Measurements from ENCODE around the gene NKX1-1. TPM values are rescaled to one million over a fixed set of nuclear protein-coding genes. Genes with fewer than 3 reads are reported as not detected.

Gene NKX1-1
- total and polyA plus RNA-seq, 9 of the 15 experiments (the other 6 are each of a cell fraction or from before 2014, with no cell fraction given) = not detected

DNA sequence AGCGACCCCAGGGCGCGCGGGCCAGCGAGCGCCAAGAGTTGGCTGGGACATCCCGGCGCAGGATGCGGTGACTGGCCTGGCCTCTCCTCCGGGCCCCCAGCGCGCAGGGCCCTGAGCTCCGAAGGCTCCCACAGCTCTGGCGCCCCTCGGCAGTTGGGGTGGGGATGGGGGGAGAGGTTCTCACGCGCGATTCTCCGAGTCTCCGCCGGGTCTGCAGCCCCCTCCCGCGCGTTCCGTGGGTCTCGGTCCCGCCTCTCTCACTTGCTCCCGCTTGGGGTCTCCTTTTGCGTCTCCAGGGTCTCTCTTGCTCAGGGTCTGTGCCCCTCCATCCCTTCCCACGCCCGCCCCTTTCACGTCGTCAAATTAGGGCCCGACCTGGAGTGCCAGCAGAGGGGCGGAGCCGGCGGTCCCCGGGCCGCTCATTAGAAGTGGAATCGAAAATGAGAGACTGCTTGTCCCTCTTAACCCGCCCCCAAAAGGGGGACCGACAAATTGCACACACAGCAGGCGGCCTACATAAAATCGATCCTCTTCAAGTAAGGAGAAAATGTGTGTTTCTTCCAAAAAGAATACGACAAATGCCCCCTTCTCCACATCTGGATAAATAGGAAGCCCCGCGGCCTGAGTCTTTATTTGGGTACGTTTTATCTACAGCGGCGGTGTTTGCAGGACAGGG is 877 bp upstream of the NKX1-1 start:
- no TSS peak for BruUV-seq (replicated peaks)
- in situ Hi-C loops (cut with MboI) (no loop called here), intact Hi-C loops (cut with micrococcal nuclease) (no loop called here)
- Histone ChIP-seq H3K79me2 (ENCODE audit: control insufficient read depth, insufficient read depth, low read length) (no peaks in the 10 kb centered on the region), H3K36me3 (ENCODE audit: control insufficient read depth, insufficient read depth, low read length) (no peaks in the 10 kb centered on the region), H3K27ac (ENCODE audit: extremely low read depth, low read depth, low read length) (no peak overlapping the region), H3K9me3 (replicated peaks; ENCODE audit: control insufficient read depth, insufficient read depth, low read depth, low read length) (no peaks in the 10 kb centered on the region; the same call in 1 of the 2 replicates), H2AFZ (ENCODE audit: low read depth, low read length) (no peak overlapping the region), H3K9ac (ENCODE audit: insufficient read depth in 1 of 2, low read depth in 2 of 2, low read length in 2 of 2) (no peak overlapping the region), H3K4me2 (ENCODE audit: insufficient read depth, low read length) (no peak overlapping the region), H3K4me1 (replicated peaks in 1 of 2; ENCODE audit: control insufficient read depth in 2 of 2, insufficient read depth in 2 of 2, low read length in 2 of 2) (peaks cover 0 to 22% of the 10 kb centered on the region in 2 experiments; a peak in 2 of 5 replicates), H3K9me1 (ENCODE audit: control insufficient read depth, insufficient read depth, low read length) (no peaks in the 10 kb centered on the region), H3K4me3 (no peak overlapping the region), H4K20me1 (replicated peaks; ENCODE audit: control insufficient read depth, insufficient read depth, low read length) (no peaks in the 10 kb centered on the region), H3K27me3 (ENCODE audit: control insufficient read depth in 2 of 2, insufficient read depth in 2 of 2, low read length in 2 of 2) (peaks cover 0 to 9% of the 10 kb centered on the region in 2 experiments; a peak in 2 of 5 replicates)
- no peak for DNase-seq (ENCODE audit: extremely low read depth in 1 of 4, low spot score in 3 of 4)
- WGBS (ENCODE audit: insufficient coverage, low coverage, missing lambda C conversion rate) = 36% methylated on average over 37 of the region's 50 CpGs
- TF ChIP-seq ZNF23 (CRISPR knock-in tag; IDR thresholded peaks at IDR 0.05) = no peak
- TF ChIP-seq, protein P1, sequence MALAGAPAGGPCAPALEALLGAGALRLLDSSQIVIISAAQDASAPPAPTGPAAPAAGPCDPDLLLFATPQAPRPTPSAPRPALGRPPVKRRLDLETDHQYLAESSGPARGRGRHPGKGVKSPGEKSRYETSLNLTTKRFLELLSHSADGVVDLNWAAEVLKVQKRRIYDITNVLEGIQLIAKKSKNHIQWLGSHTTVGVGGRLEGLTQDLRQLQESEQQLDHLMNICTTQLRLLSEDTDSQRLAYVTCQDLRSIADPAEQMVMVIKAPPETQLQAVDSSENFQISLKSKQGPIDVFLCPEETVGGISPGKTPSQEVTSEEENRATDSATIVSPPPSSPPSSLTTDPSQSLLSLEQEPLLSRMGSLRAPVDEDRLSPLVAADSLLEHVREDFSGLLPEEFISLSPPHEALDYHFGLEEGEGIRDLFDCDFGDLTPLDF (CRISPR knock-in tag; IDR thresholded peaks at IDR 0.05) = no peak
- TF ChIP-seq LEF1 (IDR thresholded peaks at IDR 0.05) = no peak
- TF ChIP-seq ILF3 (IDR thresholded peaks at IDR 0.05; ENCODE audit: borderline replicate concordance) = no peak
- TF ChIP-seq, protein P2, sequence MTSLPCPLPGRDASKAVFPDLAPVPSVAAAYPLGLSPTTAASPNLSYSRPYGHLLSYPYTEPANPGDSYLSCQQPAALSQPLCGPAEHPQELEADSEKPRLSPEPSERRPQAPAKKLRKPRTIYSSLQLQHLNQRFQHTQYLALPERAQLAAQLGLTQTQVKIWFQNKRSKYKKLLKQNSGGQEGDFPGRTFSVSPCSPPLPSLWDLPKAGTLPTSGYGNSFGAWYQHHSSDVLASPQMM (CRISPR knock-in tag; IDR thresholded peaks at IDR 0.05) = no peak
- no peak for TF ChIP-seq ZC3H11A (IDR thresholded peaks at IDR 0.05; ENCODE audit: low read depth, low read length)
- TF ChIP-seq FOS (IDR thresholded peaks at IDR 0.05; ENCODE audit: extremely low read depth, insufficient read length) = no peak
- no peak for TF ChIP-seq FUS (optimal IDR thresholded peaks at IDR 0.05; ENCODE audit: low read depth, low read length)
- TF ChIP-seq TCF7L2 (IDR thresholded peaks at IDR 0.05; ENCODE audit: low read depth, low read length) = no peak
- TF ChIP-seq SMC3 (conservative IDR thresholded peaks at IDR 0.05; ENCODE audit: insufficient read depth, low read depth, low read length) = no peak
- no peak for TF ChIP-seq ZBTB1 (CRISPR knock-in tag; IDR thresholded peaks at IDR 0.05; ENCODE audit: borderline replicate concordance, low read depth)
- TF ChIP-seq HNRNPH1 (optimal IDR thresholded peaks at IDR 0.05; ENCODE audit: low read depth, low read length) = no peak
- TF ChIP-seq TEAD2 (tag; IDR thresholded peaks at IDR 0.05) = no peak
- TF ChIP-seq PHB (CRISPR knock-in tag; IDR thresholded peaks at IDR 0.05) = no peak
- TF ChIP-seq SP1 (CRISPR knock-in tag; IDR thresholded peaks at IDR 0.05) = no peak
- ATAC-seq = no peak
- CTCF ChIA-PET (ENCODE audit: low intra/inter-chr PET ratio) = no interaction called here
- FAIRE-seq = no peak
- POLR2A ChIA-PET = no interaction called here

Data from K562 (cell line).